IPS-18c (cell line): ENCODE results near the gene GPC5.
"Not testable (repeated sequence)": the region's sequence is repeated elsewhere in the genome, so short reads cannot be mapped to it uniquely, and the experiment has no call there.

Experiments
- H3K4me3 ChIP-seq: 2 replicates; pipeline ENCODE4 v1.7.0; 2013; ENCODE audit warnings: low read depth, mild to moderate bottlenecking, low read length, moderate library complexity; ENCODE audit not compliant: insufficient read depth
- H3K9me3 ChIP-seq: one replicate; pipeline ENCODE4 v1.6.1; 2013; ENCODE audit warnings: mild to moderate bottlenecking, low read length, moderate library complexity; ENCODE audit not compliant: control insufficient read depth, insufficient read depth

Gene GPC5

GRCh38 chr13:91741925-91742324, 343.5 kb downstream of the GPC5 start:
- no peaks in the 10 kb centered on the region for H3K9me3 ChIP-seq
- no peak overlapping the region for H3K4me3 ChIP-seq

DNA sequence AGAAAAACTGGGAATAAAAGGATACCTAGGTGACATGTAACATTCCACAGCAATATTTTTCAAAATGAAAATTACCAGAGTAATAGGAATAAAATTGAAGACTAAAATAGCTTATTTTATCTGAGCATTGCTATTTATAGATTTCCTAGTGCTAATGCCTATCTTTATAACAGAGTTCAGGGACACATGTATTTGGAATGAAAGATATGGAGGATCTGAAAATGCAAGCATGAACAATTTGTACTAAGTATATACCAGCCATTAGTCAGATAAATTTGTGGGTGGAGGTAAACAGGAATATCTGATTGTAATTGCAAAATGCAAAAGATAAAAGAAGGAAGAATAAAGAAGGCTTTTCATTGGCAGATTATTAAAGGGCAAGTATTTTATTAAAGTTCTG, 345.9 kb downstream of the GPC5 start:
- H3K4me3 ChIP-seq, result no peak overlapping the region
- no peaks in the 10 kb centered on the region for H3K9me3 ChIP-seq

DNA sequence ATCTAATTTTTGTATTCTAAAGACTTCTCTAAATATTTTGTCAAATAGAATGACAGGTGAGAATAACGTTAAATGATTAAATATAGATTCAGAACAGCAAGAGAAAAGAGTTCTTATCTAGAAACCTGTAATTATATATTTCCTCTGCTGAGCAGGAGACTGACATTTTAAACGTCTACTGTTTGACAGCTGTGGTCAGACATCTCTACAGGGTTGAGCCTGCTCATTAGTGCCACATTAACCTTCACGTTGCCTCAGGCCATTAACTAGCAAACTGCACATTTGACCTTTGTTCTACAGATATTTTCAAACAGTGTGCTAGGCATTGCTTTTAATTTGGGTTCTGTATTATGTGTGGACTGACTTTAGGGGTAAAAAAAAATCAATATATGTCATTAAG, 347.5 kb downstream of the GPC5 start:
- Histone ChIP-seq H3K4me3 (no peak overlapping the region), H3K9me3 (no peaks in the 10 kb centered on the region)

DNA sequence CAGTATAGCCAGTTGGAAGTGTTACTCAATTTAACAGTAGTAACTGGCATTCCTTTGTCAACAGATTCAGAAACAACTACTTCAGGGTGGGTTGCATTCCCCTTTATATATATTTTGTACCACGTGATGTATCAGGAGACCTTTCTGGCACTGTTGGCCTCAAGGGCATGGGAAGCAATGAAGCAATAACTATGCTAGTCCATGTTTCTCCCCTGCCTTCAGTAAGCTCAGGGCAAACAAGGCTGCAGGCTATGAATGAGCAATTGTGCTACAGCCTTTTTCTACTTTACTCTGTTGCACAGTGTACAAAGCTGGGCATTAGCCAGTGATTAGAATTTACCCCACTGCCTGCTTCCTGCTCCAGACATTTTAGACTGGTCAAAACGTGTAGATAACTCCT, 348.8 kb downstream of the GPC5 start:
- Histone ChIP-seq H3K4me3 (no peak overlapping the region), H3K9me3 (no peaks in the 10 kb centered on the region)

GRCh38 chr13:91748416-91749089, 350.1 kb downstream of the GPC5 start:
- Histone ChIP-seq H3K4me3 (no peak overlapping the region), H3K9me3 (no peaks in the 10 kb centered on the region)

DNA sequence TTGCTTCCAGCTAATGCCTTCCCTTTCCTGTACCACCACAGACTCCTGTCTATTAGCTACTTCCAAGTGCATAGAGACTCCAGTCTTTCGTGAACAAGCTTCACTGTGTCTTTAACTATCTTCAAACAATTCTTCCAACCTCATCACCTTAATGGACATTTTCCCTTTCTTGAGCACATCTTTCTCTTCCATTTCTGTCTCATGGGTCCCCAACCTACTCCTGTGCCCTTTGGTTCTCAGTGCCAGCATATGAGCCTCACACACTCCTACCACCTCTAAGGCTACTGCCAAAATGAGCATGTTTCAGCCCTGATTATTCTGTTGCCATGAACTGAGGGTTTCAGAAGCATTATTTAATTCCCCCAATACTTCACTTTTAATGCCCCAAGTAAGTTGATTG, 360.3 kb downstream of the GPC5 start:
- H3K9me3 ChIP-seq, result no peaks in the 10 kb centered on the region
- H3K4me3 ChIP-seq, result no peak overlapping the region

DNA sequence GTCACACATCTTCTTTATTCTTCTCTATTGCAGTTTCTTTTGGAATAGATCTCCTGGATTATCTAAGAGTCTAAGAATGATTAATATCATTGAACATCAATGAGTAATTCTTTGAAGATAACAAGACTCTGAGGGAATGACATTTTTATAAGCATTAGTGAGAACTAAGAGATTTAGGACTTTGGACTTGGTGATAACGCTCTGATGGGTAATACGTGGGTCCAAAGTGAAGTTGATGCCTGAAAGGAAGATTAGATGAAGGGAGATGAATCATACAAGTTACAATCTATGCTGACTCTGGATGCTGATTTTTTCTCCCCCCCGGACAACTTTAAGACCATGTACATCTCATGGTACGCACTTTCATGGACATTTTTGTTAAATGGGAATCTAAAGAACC, 364.5 kb downstream of the GPC5 start:
- Histone ChIP-seq H3K4me3 (no peak overlapping the region), H3K9me3 (peaks cover 2% of the 10 kb centered on the region)

DNA sequence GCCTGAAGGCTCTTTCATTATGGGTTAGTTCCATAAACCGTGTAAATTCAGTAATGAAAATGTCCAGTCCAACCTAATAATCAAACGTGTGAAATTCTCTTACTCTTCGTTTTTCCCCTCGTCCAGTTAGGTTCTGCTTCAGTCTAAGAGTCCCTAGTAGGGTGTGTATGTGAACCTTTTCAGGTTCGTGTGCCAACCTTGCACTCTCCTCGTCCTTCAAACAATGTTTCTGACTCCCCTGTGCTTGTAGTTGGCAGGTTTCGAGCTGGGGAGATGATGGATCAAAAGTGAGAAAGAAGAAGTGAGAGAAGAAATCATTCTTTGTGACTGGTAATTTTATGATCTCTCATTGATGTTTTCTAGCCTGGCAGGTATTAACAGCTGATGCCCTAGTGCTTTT, 366.1 kb downstream of the GPC5 start:
- no peak overlapping the region for H3K4me3 ChIP-seq
- peaks cover 2% of the 10 kb centered on the region for H3K9me3 ChIP-seq

DNA sequence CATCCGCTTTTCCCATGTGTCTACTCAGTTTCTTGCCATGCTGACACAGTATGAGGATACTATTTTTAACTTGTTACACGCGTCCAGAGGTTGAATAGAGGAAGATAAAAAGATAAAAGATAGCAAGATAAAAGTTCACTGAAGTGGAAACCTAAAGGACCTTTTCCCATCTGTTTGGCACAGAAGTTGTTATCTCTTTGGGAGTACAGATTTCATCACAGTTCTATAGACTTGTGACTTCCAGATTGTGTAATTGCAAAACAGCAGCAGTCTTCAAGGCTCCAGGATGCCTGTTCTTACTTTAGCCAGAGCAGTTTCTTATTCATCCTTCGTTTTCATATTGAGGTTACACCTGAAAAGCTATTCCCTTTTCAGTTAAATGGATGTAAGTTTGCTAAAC, 369.2 kb downstream of the GPC5 start:
- H3K4me3 ChIP-seq, result no peak overlapping the region
- peaks cover 2% of the 10 kb centered on the region for H3K9me3 ChIP-seq

GRCh38 chr13:91768746-91769145, 370.3 kb downstream of the GPC5 start:
- H3K4me3 ChIP-seq, result no peak overlapping the region
- H3K9me3 ChIP-seq, result peaks cover 2% of the 10 kb centered on the region

GRCh38 chr13:91771229-91771628, 372.8 kb downstream of the GPC5 start:
- H3K4me3 ChIP-seq, result no peak overlapping the region
- H3K9me3 ChIP-seq, result no peaks in the 10 kb centered on the region

DNA sequence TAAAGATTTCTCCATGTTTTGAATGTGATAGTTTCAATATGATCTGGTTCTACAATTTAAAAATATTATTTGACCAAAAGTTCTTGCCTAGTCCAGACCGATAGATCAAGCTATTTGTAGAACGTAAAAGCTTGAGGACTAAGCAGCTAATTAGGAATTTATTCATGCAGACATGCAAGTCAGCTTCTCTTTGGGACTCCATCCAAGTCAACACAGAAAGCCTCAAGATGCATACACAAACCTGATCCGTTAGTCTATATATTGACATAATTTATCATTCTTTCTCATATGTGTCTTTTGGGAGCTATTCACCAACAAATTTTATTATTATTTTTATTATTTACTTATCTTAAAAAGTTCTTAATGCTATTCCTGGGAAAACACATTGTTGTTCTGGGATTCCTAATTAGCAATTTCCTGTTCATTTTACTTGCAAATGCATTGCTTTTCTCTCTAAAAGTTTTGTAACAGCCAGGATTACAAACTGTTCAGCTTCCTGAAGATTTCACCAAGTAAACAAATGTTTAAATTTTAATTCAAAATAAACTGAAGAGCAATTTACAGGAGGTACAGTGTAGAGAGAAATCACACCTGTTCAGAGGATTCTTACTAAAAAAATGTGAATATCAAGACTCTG, 375.3 kb downstream of the GPC5 start:
- Histone ChIP-seq H3K4me3 (no peak overlapping the region), H3K9me3 (no peaks in the 10 kb centered on the region)

GRCh38 chr13:91774397-91774796, 376.0 kb downstream of the GPC5 start:
- Histone ChIP-seq H3K4me3 (no peak overlapping the region), H3K9me3 (no peaks in the 10 kb centered on the region)

DNA sequence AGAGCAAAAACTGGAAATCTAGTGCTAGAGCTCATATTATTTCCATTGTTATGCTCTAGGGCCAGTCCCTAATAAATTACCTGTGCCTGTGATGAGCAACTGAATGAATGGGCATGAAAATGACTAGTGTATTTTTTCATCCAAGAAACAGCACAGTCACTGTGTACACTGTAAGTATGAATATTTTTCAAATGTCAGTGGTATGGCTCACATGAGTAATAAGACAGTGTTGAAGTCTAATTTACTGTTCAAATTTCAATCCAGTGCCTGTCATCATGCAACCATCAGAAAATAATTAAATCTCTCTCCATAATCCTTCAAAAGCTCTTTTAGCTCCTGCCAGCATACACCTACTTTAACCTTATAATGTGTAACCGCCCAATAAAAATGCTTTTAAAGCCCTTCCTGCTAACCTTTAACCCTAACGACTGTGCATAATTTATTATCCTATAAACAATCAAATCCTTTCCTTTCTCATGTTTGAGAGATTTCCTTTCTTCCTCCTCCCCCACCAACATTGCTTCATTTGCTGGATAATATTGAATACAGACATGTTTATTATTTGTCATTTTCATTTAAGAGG, 378.3 kb downstream of the GPC5 start:
- Histone ChIP-seq H3K4me3 (no peak overlapping the region), H3K9me3 (no peaks in the 10 kb centered on the region)

DNA sequence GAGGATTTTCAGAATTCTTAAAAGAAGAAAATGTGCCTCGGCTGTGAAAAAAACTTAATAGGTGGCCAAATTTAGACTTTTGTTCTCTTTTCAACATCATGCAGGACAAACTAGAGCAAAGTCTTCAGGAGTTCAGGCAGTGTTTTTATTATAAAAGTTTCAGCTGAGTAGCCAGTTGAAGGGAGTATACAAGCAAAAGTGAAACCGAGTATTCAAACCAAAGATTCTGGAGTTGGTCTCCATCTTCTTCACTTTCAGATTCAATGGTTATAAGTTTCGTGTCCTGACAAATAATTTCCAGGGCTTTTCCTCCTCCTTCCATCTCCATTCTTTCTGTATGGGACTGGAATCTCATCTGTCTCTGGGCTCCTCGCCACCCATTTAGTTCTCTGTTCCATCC, 379.7 kb downstream of the GPC5 start:
- Histone ChIP-seq H3K9me3 (no peaks in the 10 kb centered on the region), H3K4me3 (no peak overlapping the region)

- H3K9me3 ChIP-seq, H3K4me3 ChIP-seq: not testable (repeated sequence)
Observed at GRCh38 chr13:91781982-91782691, 383.7 kb downstream of the GPC5 start.

DNA sequence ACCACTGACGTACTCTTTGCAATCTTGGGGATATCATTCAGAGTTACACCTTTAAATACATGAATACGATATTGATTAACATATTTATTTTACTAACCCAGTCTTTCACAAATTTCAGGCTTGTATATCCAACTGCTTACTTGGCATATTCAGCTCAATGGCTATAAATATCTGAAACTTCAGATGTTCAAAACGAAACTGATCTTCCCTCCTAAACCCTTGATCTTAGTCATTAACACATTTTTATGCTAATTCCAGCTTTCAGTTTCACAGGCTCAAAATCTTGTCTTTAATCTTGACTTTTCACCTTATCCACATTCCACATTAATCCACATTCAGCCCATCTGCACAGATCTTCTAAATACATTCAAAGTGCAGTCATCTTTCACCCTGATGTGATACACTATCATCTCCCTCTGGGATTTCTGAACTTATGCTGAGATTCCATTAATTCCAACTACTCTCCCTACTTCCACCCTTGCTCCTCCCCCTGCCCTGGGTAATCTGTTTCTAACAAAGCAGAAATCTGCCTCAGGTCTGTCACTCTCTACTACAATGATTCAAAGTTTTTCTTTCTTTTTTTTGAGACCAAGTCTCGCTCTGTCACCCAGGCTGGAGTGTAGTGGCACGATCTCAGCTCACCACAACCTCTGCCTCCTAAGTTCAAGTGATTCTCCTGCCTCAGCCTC, 387.2 kb downstream of the GPC5 start:
- H3K9me3 ChIP-seq, result no peaks in the 10 kb centered on the region

DNA sequence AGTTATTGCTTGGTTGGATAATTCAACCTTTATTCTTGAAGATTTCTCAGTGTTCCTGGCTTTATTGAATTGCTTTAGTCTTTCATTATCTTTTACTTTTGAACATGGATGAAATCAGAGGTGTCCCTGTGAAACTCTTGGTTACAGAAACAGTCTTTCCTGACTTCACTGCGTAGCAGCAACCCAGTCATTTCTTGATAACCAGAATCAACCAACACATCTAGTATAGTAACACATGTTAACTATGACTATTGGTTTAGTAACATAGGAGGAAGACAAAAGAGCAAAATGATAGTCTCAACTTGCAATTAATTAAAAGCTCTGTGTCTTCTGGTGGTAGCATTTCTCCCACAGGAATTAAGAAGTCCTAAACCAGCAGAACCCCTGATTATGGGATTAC, 393.6 kb downstream of the GPC5 start:
- Histone ChIP-seq H3K4me3 (no peak overlapping the region), H3K9me3 (peaks cover 2% of the 10 kb centered on the region)

More for the DNA sequence above, 387.2 kb downstream of the GPC5 start:
- no peak overlapping the region for H3K4me3 ChIP-seq
